Lung (tissue), 12 donors: Measurements from ENCODE around the gene RNPC3. TPM values are rescaled to one million over a fixed set of nuclear protein-coding genes. Genes with fewer than 3 reads are reported as not detected.
"Not testable (repeated sequence)": the region's sequence is repeated elsewhere in the genome, so short reads cannot be mapped to it uniquely, and the experiment has no call there.

ENCODE experiments used
- ATAC-seq: fragments of 200-7000 bp; cut with Tn5 transposase; one replicate; pipeline ENCODE4 v1.9.1; 2020; ENCODE audit warnings: moderate number of reproducible peaks; ENCODE audit not compliant: insufficient read depth, low FRiP score
- DNase-seq, 3 donors: peaks; one replicate each; pipeline ENCODE4 v3.0.0-alpha.2; 2013 to 2017
- H3K27ac ChIP-seq, 2 donors: one replicate each; pipeline ENCODE4 v1.5.1; 2013; ENCODE audit warnings: mild to moderate bottlenecking in 2 of 2, moderate library complexity in 2 of 2, control low read depth in 1 of 2, inconsistent platforms in 1 of 2, low read depth in 1 of 2, low read length in 1 of 2
- H3K27me3 ChIP-seq, 3 donors: one replicate each; pipeline ENCODE4 v1.5.1; 2013; ENCODE audit warnings: low read length in 2 of 3; ENCODE audit not compliant: control insufficient read depth in 3 of 3, insufficient read depth in 3 of 3
- H3K36me3 ChIP-seq, 4 donors: one replicate each; pipeline ENCODE4 v1.5.1; 2013; ENCODE audit warnings: low read length in 4 of 4, mild to moderate bottlenecking in 1 of 4, moderate library complexity in 1 of 4; ENCODE audit not compliant: control insufficient read depth in 4 of 4, insufficient read depth in 4 of 4
- H3K4me1 ChIP-seq, 5 donors: one replicate each; pipeline ENCODE4 v1.5.1; 2013; ENCODE audit warnings: low read length in 5 of 5, mild to moderate bottlenecking in 2 of 5, moderate library complexity in 1 of 5; ENCODE audit not compliant: control insufficient read depth in 5 of 5, insufficient read depth in 5 of 5
- H3K4me3 ChIP-seq: one replicate; pipeline ENCODE4 v1.5.1; 2013; ENCODE audit warnings: mild to moderate bottlenecking, control low read depth, moderate library complexity
- H3K9ac ChIP-seq, 2 donors: one replicate each; pipeline ENCODE4 v1.5.1; 2013; ENCODE audit warnings: low read length in 2 of 2, control low read depth in 1 of 2; ENCODE audit not compliant: insufficient read depth in 1 of 2
- H3K9me3 ChIP-seq, 4 donors: one replicate each; pipeline ENCODE4 v1.5.1; 2013; ENCODE audit warnings: low read length in 3 of 4, mild to moderate bottlenecking in 1 of 4, moderate library complexity in 1 of 4; ENCODE audit not compliant: control insufficient read depth in 4 of 4, insufficient read depth in 3 of 4
- CTCF ChIP-seq: IDR thresholded peaks from 2 replicates; pipeline ENCODE4 v1.5.1; 2012; ENCODE audit warnings: mild to moderate bottlenecking; ENCODE audit errors: control extremely low read depth, extremely low read depth
- WGBS, 2 donors: extraction: QIAGEN DNeasy Blood & Tissue Kit; methylation state at CpG; one replicate each; pipeline ENCODE4 v1.1.7; 2013; 5-methylcytosine and 5-hydroxymethylcytosine counted together
- polyA plus RNA-seq, 2 donors: library from polyadenylated mRNA; stranded (reverse); fragments of 200-250 nt; gene quantifications; one replicate each; pipeline ENCODE4 v1.2.1, GENCODE V29; 2013
- total RNA-seq, 2 donors: library from RNA; depleted of rRNA in 1 of 2; stranded (reverse); fragments of >200 nt in 1 of 2; gene quantifications; one replicate each; pipeline ENCODE4 v1.2.1, GENCODE V29; 2014 to 2021
- donor health status: control.
- donor health status: control.
- donor health status: Bipolar disorder and iron deficiency.
- donor health status: healthy.
- donor health status: DM: yes; HTN: yes; CAD: no.

Gene RNPC3
- total and polyA plus RNA-seq, 4 donors, result 10.5 to 60.5 (median 18.2) TPM

GRCh38 chr1:103584537-103584936, 59.0 kb downstream of the RNPC3 start:
- H3K9ac ChIP-seq, result no peak overlapping the region
- WGBS, 2 donors, result 76 to 79% methylated on average over 2 of the region's 2 CpGs
- peaks cover 0 to 16% (median 0%) of the 10 kb centered on the region in 5 donors for H3K4me1 ChIP-seq
- H3K4me3 ChIP-seq, result no peak overlapping the region
- no peaks in the 10 kb centered on the region for H3K27me3 ChIP-seq
- peaks cover 0 to 3% (median 0%) of the 10 kb centered on the region in 4 donors for H3K9me3 ChIP-seq
- no peak for DNase-seq
- ATAC-seq, result no peak
- H3K36me3 ChIP-seq, result peaks cover 0 to 5% (median 2%) of the 10 kb centered on the region in 4 donors
- H3K27ac ChIP-seq, result no peak overlapping the region
- TF ChIP-seq CTCF, result no peak

- not testable (repeated sequence) for H3K4me1 ChIP-seq, H3K4me3 ChIP-seq, DNase-seq, H3K27me3 ChIP-seq, H3K27ac ChIP-seq, H3K36me3 ChIP-seq, ATAC-seq, H3K9ac ChIP-seq, H3K9me3 ChIP-seq
- WGBS, 2 donors, result no CpG with 5 or more reads among the region's 3 CpGs
Observed at GRCh38 chr1:103602740-103603139, 77.2 kb downstream of the RNPC3 start.

Other genes with a start within 250 kb of the RNPC3 start
- gene AMY2B, start 45.9 kb downstream of the RNPC3 start, total RNA-seq, result 10 to 100 TPM; 13.4 to 40.4 TPM
- gene AMY2B, start 45.9 kb downstream of the RNPC3 start, polyA plus RNA-seq, result 10 to 100 TPM in 1 of 2 donors, 1 to 10 TPM in 1; 7.3 to 41.3 TPM
- under 1 TPM in 1 of 2 donors, not detected in 1; 0.71 TPM for gene AMY2A, start 91.7 kb downstream of the RNPC3 start, total RNA-seq
- not detected for gene AMY2A, start 91.7 kb downstream of the RNPC3 start, polyA plus RNA-seq
- 10 to 100 TPM in 1 of 2 donors, 1 to 10 TPM in 1; 2.1 to 10.4 TPM for gene AMY1A, start 130.1 kb downstream of the RNPC3 start, total RNA-seq
- gene AMY1A, start 130.1 kb downstream of the RNPC3 start, polyA plus RNA-seq, result 1 to 10 TPM; 1.1 to 1.8 TPM
- gene AMY1B, start 170.5 kb downstream of the RNPC3 start, total RNA-seq, result 1 to 10 TPM; 4.3 to 4.4 TPM
- gene AMY1B, start 170.5 kb downstream of the RNPC3 start, polyA plus RNA-seq, result 10 to 100 TPM in 1 of 2 donors, 1 to 10 TPM in 1; 2.7 to 15.6 TPM
- gene AMY1C, start 224.2 kb downstream of the RNPC3 start, total RNA-seq, result 10 to 100 TPM; 22.2 to 29.3 TPM
- 10 to 100 TPM; 30.7 to 71.2 TPM for gene AMY1C, start 224.2 kb downstream of the RNPC3 start, polyA plus RNA-seq